AG04450 (cell line): ENCODE measurements around the gene KCNJ13. TPM values are rescaled to one million over a fixed set of nuclear protein-coding genes. Genes with fewer than 3 reads are reported as not detected.

ENCODE experiments used
- CTCF ChIA-PET: fragments of 300-600, 350-600 bp; formaldehyde crosslinking; extraction: SDS; loops from one replicate; lab custom pipeline; 2022; ENCODE audit warnings: antibody characterized with exemption, inconsistent platforms; lab: Charles Lee
- POLR2A ChIA-PET: fragments of 350-600 bp; formaldehyde crosslinking; extraction: SDS; loops from one replicate; lab custom pipeline; 2021; ENCODE audit warnings: antibody characterized with exemption, inconsistent platforms; lab: Yijun Ruan, JAX
- DNase-seq: peaks from one replicate; pipeline ENCODE4 v3.0.0-alpha.2; 2011; ENCODE audit warnings: low read depth, low spot score
- H3K27ac ChIP-seq: one replicate; pipeline ENCODE4 v1.5.1; 2012; ENCODE audit warnings: low read depth, low read length, control low read depth
- H3K27me3 ChIP-seq: one replicate; pipeline ENCODE4 v1.6.0; 2012; ENCODE audit warnings: low read length; ENCODE audit not compliant: control insufficient read depth, insufficient read depth
- H3K4me3 ChIP-seq: 2 replicates; pipeline ENCODE4 v1.5.1; 2011; ENCODE audit warnings: mild to moderate bottlenecking, low read depth, low read length, control low read depth
- H3K9me3 ChIP-seq: 2 replicates; pipeline ENCODE4 v1.5.1; 2012; ENCODE audit warnings: low read length; ENCODE audit not compliant: control insufficient read depth, insufficient read depth
- polyA plus RNA-seq: library from polyadenylated mRNA; depleted of rRNA; stranded (reverse); fragments of >200 nt; gene quantifications from 2 replicates; pipeline ENCODE4 v1.2.3, GENCODE V29; 2011
- TF ChIP-seq, protein P1 (sequence below): IDR thresholded peaks from 2 replicates; pipeline ENCODE4 v1.5.1; 2011; ENCODE audit warnings: low read depth, low read length, control low read depth, inconsistent platforms

Gene KCNJ13
- polyA plus RNA-seq, 1 experiment = 0.02 TPM

DNA sequence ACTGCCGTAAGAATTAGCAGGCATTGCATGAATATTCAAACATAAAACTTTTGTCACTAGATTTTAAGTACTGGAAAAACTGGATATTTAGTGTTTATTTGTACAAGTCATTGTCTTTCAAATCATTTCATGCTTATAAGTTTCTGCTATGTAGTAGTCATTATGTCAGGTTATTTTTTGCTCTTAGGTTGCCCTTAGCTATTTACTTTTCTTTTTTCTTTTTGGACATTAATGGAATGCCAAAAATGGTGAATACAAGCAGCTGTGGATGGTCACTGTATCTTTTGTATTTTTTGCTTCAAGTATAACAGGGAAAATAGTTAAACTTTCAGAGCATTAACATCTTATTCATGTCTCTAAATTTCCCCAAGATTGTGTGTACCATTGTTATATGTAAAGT is 18.6 kb upstream of the KCNJ13 start:
- H3K27me3 ChIP-seq = no peaks in the 10 kb centered on the region
- no peaks in the 10 kb centered on the region for H3K9me3 ChIP-seq
- TF ChIP-seq, protein P1, sequence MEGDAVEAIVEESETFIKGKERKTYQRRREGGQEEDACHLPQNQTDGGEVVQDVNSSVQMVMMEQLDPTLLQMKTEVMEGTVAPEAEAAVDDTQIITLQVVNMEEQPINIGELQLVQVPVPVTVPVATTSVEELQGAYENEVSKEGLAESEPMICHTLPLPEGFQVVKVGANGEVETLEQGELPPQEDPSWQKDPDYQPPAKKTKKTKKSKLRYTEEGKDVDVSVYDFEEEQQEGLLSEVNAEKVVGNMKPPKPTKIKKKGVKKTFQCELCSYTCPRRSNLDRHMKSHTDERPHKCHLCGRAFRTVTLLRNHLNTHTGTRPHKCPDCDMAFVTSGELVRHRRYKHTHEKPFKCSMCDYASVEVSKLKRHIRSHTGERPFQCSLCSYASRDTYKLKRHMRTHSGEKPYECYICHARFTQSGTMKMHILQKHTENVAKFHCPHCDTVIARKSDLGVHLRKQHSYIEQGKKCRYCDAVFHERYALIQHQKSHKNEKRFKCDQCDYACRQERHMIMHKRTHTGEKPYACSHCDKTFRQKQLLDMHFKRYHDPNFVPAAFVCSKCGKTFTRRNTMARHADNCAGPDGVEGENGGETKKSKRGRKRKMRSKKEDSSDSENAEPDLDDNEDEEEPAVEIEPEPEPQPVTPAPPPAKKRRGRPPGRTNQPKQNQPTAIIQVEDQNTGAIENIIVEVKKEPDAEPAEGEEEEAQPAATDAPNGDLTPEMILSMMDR = no peak
- H3K27ac ChIP-seq = no peak overlapping the region
- ChIA-PET POLR2A (no interaction called here), CTCF (interaction anchor here (0.9 to 1.0 kb wide), 2 partner anchors 59 to 259 kb away, joined by 3 read pairs; no protein-coding TSS in a partner anchor)
- DNase-seq = no peak
- H3K4me3 ChIP-seq = no peak overlapping the region

DNA sequence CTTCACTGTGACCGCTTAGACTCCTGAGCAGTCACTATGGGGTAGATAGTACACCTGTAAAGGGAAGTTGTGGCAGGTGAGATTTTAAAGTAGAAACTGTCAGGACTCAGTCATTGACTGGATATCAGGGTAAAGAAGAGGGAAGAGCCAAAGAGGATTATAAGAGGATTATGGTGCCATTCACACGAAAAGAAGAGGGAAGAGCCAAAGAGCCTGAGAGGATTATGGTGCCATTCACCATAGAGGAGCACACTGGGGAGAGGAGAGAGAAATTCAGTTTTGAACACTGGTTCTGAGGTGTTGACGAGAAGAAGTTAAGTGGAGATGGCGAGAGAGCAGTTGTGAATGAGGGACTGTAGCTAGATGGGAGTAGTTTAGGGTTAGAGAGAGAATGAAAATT is 16.9 kb upstream of the KCNJ13 start:
- no peaks in the 10 kb centered on the region for H3K27me3 ChIP-seq
- POLR2A ChIA-PET = no interaction called here
- CTCF ChIA-PET = no interaction called here
- TF ChIP-seq, protein P1 = no peak
- H3K4me3 ChIP-seq = no peak overlapping the region
- no peak overlapping the region for H3K27ac ChIP-seq
- no peak for DNase-seq
- no peaks in the 10 kb centered on the region for H3K9me3 ChIP-seq

DNA sequence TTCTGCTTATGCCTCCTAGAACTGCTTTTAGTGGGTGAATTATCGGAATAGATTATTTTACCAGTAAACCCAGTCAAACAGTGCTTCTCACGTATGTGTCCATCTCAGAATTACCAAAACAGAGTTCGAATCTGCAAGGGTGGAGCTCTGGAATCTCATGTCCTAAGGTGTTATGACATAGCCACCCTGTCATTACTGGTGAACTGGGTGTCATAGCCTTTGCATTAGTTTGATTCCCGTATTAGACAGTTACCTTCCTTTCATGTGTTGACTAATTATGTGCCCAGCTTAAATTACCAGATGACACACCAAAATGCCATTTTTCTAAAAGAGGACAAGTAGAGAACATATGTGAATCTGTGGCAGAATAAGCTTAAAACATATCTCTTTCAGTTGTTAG is 15.2 kb upstream of the KCNJ13 start:
- CTCF ChIA-PET = no interaction called here
- no peak for DNase-seq
- no peak overlapping the region for H3K27ac ChIP-seq
- no peak overlapping the region for H3K4me3 ChIP-seq
- TF ChIP-seq, protein P1 = no peak
- POLR2A ChIA-PET = no interaction called here
- H3K27me3 ChIP-seq = no peaks in the 10 kb centered on the region
- H3K9me3 ChIP-seq = no peaks in the 10 kb centered on the region

DNA sequence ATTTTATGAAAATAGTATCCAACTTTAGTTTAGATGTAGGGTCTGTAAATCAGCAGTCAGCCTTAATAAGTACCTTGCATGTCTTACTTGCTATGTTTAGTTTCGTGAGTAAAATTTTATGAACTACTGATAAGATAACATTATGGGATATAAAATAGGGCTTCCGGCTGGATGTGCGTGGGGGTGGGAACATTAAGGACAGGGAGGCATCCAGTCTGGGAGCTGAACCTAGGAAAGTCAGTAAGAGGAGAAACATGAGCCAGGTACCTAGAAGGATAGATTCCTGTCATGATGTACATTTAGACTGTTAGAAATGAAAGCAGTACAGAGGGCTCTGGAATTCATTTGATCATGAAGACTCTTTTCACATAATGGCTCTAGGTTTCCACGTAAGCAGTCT is 12.7 kb upstream of the KCNJ13 start:
- TF ChIP-seq, protein P1 = no peak
- no peak overlapping the region for H3K27ac ChIP-seq
- no peak overlapping the region for H3K4me3 ChIP-seq
- DNase-seq = no peak
- POLR2A ChIA-PET = no interaction called here
- H3K27me3 ChIP-seq = no peaks in the 10 kb centered on the region
- H3K9me3 ChIP-seq = no peaks in the 10 kb centered on the region
- CTCF ChIA-PET = no interaction called here

DNA sequence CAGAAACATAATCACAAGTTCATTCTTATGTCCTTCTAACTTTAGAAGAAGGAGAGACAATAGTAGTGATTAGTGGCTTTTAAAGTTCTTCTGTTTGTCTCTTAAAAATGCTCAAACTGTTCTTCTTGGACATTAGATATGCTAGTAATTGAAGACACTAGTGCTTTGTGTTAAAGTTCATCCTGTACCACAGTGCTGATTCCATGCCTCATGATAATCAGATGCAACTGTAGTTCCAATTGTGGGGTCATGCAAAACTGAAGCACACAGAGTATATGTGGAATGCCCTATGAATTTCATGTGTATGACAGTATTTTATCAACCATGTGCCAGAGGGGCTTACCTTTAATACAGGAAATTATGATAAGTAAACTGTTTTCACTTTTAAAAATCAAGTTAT is 11.4 kb upstream of the KCNJ13 start:
- H3K27ac ChIP-seq = no peak overlapping the region
- H3K4me3 ChIP-seq = no peak overlapping the region
- H3K9me3 ChIP-seq = no peaks in the 10 kb centered on the region
- TF ChIP-seq, protein P1 = no peak
- H3K27me3 ChIP-seq = no peaks in the 10 kb centered on the region
- ChIA-PET CTCF (no interaction called here), POLR2A (no interaction called here)
- no peak for DNase-seq
